ENCODE measurements around the gene SIGLEC12.

Gene SIGLEC12

DNA sequence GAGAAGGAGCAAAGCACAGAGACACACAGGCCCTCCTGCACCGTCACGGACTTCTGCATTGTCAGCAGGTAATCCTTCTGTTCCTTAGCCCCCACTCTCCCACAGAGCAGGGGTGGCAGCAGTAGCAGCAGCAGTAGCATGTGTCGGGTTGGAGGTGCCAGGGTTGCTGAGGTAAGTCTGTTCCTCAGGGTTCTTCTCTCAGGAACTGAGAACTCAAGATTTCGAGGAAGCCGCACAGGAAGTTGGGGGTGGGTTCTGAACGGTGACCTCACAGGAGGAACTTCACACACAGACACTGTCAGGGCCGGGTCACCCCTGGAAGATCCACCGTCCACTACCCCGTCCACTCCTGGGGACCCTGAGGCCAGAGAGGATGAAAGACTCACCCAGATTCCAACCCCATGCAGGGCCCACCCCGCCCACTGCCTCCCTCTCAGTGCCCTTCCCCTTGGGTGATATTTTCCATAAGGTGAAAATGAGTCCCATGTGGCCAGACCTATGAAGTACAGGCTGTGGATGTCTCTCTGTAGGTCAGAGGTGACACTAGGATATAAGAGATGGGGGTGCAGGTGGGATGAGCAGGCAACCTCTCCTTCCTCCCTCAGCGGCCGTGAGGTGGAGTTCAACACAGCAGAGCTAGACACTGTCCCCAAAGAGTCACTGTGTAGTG is at the start of gene SIGLEC12:
Gene SIGLEC12, minus strand, starts transcription at position 207 of the 670 bp plus-strand sequence. Its CDS starts 67 bp downstream, at position 140.
- peak; percentile 54 for DNase-seq (ENCODE audit: low spot score)

DNA sequence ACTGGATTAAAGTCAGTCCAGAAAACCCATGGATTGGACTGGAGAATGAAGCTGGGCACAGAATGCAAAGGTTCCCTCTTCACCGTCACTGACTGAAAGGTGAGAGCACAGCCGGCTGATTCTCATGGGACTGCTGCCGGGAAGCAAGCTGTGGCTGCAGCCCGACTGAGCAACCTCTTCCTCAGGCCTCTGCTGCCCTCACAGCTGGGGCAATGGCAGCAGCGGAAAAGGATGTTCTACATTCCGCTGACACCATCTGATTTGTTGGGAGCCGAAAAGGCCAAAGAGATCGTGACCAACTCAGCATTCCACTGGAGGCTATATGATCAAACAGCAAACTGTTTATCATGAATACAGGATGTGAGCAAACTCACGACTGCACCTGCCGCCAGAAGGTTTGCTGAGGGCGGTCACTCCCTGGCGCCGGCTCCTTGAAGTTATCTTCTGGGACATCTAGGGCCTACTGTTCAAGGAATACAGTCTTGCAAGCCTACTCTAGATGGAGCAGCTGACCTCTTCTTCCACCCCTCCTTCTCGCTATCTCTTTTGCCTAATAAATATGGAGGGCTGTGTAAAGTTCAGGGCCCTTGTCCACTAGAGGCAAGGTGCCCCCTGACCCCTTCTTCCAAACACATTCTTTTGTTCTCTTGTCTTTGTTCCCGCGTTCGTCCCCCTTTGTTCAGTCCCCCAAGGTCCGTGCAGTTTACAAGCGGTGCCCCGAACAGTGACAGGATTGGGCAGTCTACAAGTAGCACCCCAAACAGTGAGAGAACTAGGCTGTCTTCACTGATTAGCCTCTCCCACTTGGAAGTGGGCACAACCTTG is 49.5 kb upstream of the SIGLEC12 start:
- DNase-seq (ENCODE audit: low spot score), result no peak

DNA sequence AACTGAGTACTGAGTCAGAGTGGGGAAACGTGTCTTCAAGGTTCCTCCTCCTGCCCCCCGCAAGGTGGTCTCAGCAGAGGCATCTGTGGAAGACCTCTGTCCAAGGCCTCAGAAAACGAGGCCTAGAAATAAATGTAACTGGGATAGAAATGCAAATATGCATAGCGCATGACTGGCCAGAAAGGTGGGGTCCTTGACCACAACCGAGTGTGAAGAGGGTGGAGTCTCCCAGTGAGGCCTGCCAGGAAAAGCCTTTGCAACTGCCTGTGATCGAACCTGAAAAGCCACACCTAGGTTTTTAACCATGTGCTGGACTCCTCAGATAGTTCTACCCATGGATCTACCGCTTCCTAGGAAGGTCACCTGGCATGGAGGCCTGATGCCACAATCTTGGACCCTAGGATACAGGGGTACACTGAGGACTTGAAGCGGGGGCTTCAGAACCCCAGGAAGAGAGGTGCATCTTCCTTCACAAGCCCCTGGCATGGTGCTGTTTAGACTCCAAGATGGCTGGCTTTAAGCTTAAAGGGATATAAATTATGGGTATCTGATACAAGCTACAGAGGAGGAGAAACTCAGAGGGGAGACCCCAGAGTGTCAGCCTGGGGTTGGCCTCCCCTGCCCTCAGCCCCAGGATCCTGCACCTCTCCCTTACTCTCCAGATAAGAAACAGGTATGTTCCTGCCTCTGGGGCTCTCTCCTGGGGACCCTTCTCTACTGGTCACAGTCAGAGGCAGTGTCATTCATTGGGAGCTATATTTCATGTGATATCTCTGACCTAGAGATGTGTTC is 48.1 kb upstream of the SIGLEC12 start:
- no peak for DNase-seq (ENCODE audit: low spot score)

DNA sequence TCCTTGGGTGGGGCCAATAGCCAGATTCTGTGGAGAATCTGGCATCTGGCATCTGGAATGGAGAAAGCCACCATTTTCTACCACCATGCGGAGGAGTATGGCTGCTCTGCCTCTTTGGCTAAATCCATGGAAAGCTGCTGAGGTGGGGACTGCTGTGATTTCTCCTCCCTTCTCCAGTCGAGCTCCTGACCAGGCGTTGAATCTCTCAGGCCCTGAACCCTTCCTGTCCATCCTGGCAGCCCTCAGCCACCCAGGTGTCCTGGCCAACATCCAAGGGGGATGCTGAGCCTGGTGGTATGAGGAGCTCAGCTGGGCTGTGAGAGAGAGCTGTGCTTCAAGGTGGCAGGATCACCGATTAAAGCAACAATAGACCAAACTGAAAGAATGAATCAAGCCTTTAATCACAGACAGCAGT is 47.3 kb upstream of the SIGLEC12 start:
- no peak for DNase-seq (ENCODE audit: low spot score)

DNA sequence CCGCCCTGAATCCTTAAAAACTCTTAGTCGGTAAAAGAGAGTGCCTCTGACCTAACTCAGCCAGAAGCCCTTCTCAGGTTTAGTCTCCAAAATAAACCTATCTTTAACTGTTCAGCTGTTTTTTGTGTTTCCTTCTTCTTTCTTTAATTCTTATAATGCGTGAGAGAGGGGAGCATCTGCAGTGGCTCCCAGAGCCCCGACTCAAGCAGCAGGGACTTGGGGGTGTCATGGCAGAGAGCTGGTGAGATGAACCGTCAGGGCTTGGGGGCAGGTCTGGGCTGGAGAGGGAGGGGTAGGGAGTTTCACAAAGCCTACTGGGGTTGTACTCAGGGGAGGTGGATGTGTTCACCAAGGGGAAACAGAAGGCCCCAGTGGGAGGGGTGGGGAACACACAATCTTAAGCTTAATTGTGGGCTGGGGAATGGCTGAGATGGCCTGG is 46.6 kb upstream of the SIGLEC12 start:
- no peak for DNase-seq (ENCODE audit: low spot score)

DNA sequence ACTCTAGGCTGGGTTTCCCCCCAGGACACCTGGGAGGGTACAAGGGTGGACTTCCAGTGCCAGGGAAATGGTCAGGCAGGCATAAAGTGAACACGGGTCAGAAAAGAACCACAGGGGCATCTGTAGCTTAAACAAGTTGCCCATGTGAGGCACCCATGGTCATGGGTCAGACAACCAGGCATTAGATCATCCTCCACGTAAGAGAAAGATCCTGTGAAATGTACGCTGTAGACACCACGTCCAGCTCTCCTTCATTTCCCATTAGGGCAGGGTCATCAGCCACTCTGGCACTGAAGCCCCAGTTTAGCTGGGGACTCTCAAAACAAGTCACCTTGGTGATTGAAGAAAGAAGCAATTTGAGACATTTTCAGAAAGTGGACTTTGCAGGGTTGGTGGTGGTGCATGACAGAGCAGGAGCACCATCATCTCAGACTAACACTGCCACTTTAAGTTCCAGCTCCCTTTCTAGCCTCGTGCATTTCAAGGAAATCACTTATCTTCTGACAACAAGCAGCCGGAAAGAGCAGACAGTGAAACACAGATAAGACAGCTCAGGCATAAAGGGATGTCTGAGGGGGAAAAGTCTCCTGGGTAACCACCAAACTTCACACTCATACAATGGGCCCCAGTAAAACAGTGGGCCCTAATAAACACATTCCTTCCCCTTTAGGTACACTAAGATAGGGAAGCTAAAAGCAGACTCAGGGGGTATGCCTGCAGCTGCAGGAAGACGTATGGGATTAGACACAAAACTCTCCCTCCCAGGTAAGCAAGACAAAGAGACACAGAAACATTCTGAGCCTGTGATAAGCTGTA is 46.0 kb upstream of the SIGLEC12 start:
- no peak for DNase-seq (ENCODE audit: low spot score)

DNA sequence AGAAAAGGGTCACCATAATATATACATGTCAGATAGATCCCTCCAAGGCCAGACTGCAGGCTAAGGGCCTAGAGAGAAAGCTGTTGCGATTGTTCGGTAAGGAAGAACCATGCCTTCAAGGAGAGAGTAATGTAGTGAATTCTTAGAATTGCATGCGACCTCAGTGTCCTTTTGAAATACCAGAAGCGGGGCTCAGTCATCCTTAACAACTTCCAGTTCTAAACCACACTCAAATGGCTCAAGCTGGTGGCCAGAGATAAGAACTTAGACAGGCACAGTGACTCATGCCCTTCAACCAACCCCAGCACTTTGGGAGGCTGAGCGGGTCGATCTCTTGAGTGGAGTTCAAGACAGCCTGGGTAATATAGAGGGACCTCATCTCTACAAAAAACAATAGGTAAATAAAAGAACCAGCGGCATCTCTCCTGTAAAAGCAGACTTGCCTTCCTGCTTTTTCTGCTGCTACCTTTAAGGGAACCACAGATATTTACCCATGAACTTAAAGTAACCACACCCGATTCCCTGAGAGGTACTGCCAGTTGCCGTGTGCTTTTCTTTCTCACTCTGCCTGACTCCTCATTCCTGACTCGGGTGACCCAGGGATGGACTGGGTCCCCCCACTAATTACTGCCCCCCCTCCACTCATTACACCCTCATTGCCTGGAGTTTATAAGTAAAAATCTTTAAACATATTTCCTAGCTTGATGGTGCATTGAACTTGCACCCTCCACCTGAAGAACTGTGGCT is 45.2 kb upstream of the SIGLEC12 start:
- DNase-seq (ENCODE audit: low spot score), result no peak

DNA sequence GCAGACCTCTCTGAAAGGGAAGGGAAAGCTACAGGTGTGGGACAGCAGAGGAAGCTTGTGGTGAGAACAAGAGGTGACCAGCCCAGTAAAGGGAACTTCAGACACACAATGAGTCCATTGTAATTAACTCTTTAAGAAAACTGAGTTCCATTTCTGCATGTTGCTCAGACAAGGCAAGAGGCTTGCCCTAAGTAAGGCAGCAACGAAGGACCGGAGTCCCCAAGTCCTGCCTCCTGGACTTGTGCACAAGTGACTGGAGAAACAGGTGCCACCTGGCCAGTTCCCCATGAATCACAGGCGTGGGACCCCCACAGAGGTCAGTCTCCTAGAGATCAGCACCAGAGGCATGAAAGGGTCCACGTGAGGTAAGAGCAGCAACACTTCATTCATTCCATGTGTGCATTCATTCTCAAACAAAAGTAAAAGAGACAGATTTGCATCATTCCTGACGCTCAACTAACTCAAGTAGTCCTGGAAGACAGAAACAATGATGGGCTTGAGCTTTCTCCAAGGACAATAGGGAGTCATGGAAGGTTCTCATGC is 44.6 kb upstream of the SIGLEC12 start:
- DNase-seq (ENCODE audit: low spot score), result no peak

DNA sequence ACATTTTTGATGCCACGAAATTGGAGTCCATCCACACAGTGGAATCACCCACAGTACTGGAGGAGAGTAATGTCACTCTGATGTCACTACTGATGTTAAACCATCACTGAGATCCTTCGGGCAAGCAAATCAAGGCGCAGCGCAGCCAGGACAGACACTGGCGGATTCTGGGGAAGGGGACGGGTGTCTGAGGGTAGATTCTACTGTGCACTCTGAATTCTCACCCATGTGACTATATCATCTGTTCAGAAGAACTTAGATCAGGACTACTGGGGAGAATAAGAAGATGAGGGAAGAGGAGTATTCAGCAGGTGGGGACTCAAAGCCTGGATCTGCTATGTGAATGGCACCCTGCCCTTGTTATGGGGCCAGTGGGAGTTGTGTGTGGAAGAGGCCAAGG is 42.4 kb upstream of the SIGLEC12 start:
- DNase-seq (ENCODE audit: low spot score), result no peak

DNA sequence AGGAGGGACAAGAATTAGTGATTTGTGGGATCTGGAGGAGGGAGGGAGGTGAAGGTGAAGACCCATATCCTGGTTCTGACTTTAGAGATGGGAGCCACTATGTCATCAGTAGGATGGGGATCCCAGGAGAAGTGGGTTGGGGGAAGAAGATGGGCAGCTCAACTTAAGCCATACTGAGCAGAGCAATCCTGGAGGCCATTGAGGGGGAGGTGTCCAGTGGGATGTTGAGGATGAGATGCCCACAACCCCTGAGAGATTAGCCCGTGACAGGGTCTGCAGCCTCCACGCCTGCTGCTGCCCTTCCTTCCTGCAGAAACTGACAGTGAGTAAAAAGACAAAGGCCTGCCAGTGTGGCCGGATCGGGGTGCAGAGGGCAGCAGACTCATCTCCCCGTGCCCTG is 41.1 kb upstream of the SIGLEC12 start:
- no peak for DNase-seq (ENCODE audit: low spot score)

DNA sequence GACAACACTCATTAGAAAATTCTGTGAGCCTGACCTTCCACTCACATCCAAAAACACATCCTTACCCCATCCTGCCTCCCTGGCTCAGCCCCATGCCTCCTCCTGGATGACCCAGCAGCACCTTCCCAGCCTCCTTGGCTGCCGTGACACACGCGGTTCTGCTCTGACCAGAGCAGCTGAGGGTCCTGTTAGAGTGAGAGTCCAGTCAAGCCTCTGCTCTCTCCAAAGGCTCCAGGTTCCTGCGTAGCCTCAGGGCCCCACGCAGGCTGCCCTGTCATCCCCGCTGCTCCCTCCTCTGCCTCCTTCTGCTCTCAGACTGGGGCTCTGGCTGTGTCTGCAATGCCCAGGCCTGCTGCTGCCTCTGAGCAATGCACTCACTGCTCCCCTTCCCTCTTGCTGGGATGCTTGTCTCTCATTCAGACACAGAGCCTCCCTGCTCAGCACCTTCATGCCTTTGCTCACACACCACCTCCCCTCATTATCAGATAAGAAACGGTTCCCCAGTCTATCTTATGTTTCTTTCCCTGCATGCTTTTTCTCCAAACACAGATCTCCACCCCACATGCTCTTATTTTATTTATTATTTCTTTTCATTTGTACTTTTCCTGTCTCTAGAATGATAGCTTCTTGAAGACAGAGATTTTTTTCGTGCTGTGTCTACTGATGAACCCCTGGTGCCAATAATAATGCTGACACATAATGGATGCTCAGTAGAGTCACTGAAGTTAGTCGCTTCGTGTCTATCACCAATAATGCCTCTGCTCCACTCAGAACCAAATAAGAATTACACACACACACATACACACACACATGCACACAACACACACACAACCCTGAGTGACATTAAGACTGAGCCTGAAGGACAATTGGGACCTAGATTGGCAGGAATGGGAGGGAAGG is 40.1 kb upstream of the SIGLEC12 start:
- DNase-seq (ENCODE audit: low spot score), result no peak

DNA sequence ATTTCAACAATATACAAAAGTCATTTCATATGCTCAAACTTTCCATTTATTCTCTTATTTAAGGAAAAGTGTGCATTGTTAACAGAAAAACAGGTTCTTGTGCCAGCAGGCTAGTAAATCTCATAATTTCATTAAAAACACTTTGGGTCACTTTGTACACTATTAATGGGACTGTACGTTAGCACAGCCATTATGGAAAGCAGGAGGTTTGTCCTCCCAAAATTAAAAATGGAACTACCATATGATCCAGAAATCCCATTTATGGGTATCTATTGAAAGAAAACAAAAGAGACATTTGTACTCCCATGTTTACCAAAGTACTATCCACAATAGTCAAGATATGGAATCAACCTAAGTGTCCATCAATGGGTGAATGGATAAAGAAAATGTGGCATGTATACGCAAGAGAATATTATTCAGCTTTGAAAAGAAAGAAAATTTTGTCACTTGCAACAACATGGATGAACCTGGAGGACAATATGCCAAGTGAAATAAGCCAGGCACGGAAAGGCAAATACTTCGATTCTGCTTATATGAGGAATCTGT is 38.3 kb upstream of the SIGLEC12 start:
- no peak for DNase-seq (ENCODE audit: low spot score)

DNA sequence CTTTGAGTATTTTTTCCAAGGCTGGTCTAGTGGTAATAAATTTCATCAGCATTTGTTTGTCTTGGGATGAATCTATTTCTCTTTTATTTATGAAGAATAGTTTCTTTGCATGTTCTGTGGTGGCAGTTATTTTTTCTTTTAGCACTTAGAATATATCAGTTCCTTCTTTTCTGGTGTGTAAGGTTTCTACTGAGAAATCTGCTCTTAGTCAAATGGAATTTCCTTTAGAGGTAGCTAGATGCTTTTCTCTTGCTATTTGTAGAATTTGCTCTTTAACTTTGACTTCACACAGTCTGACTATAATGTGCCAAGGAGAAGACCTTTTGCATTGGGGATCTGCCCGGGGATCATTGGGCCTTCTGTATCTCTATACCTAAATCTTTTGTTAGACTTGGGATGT is 33.9 kb upstream of the SIGLEC12 start:
- DNase-seq (ENCODE audit: low spot score), result no peak

DNA sequence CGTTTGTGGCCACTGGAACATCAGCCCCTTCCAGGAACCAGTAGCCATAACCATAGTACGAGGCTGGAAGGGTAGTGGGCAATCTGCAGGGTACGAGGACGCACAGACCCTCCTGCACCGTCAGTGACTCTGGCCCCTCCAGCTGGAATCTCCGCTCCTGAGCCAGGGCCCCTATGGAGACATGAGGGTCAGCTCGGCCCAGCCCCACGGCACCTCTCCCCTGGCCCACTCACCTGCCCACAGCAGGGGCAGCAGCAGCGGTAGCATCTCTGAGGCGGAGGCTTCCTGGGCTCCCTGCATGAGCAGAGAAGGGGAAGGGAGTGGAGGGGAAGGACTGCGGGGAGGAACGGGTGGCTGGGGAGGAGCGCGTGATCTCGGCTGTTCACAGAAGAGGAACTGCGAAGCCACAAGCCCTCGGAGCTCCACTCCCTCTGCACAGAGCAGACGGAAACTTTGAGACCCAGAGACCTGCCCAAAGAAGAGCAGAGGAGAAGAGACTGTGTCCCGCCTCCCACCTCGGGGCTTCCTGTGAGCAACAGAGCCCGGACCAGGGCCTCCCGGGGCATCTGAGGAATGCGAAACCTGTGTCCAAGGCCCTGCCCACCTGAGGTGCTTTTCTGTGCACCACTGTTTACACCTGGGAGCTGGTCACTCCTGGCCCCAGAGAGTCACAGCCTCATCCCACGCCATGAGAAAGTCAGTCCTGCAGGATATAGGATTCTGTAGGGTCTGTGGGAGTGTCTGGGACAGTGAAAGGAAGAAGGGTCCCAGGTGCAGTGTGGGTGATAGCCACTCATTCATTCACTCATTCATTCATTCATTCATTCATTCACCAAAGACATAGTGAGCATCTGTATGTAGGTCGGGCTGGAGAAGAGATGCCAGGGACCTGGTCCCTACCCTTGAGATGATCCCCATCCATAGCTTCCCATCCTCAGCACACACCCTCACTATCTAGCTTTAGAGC is 30.0 kb upstream of the SIGLEC12 start, which contains the start of gene SIGLEC6:
Gene SIGLEC6, minus strand, starts transcription at position 322 of the 967 bp plus-strand sequence. Its CDS starts 22 bp downstream, at position 300.
- peak; percentile 74 for DNase-seq (ENCODE audit: low spot score)

DNA sequence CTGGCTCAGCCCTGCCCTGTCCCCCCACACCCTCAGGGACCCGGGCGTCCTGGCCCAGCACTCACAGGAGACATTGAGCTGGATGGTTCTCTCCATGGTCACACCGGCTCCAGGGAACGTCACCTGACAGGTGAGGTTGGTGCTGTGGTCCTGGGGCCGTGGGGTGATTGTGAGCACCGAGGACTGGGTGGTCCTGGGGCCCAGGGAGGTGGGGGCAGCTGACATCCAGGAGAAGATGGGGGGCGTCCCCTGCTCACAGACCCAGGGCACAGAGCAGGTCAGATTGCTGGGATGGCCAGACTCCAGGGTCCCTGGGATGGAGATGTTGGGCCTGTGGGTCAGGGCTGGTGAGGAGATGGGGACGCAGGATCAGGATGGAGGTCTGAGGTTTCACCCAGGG is 29.0 kb upstream of the SIGLEC12 start:
- no peak for DNase-seq (ENCODE audit: low spot score)

DNA sequence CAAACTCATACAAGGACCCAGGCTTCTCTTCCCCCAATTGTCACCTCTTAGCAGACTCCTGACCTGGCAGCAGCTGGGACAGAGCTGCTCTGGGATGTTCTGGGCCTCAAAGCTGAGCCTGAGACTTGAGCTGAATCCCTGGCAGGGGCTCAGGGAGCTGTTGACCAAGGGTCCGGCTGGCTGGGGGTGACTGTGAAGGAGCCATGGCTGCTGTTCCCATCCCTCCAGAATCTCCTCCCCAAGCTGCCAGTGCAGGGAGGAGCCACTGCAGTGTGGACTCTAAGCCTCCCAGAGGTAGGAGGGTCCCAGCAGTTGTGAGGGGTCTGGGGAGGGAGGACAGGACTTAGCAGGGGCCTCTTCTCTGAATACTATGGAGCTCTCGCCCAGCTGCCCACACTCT is 27.7 kb upstream of the SIGLEC12 start:
- no peak for DNase-seq (ENCODE audit: low spot score)

DNA sequence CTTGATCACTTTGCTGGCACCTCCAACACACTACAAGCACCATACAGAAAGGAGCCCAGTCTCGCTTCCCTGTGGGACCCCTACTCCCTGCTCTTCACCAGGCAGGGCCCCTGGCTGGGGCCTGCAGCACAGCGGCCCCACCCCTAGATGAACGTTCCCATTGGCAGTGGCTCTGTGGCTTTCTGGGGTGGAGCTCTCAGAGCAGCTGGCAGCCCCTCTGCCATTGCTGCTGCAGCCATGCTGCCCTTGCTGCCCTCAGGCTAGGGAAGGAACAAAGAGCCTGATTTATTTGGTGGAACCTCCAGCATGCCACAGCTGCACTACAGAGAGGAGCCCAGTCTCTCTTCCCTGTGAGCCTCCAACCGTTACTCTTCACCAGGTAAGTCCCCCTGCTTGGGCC is 24.1 kb upstream of the SIGLEC12 start:
- DNase-seq (ENCODE audit: low spot score), result no peak

DNA sequence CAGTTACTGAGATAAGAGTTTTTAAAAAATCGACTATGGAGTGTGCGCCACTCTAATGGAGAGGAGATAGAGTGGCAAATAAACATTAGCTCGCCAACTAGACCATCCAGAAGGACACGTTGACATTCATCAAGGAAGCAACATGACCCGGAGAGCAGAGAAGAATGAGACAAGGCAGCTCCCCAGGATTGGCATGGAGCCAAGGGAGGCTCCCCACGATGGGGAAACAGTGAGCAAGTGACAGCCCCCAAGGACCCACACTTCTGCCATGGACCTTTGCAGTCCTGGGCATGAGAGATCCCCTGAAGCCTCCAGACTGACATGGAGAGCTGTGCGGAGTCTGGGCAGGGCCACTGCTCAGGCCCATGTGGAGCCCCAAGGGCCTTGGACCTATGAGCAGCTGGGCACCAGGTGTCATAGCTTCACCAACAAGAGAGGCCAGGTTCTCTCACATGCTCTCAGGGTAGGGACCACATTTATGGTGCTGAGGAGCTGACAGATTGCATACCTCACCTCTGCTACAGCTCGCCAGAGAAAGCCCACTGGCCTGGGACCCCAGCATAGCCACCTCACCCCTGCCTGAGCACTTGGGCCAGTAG is 23.2 kb upstream of the SIGLEC12 start:
- no peak for DNase-seq (ENCODE audit: low spot score)
